ENCODE results near the gene GFRA1.

DNA sequence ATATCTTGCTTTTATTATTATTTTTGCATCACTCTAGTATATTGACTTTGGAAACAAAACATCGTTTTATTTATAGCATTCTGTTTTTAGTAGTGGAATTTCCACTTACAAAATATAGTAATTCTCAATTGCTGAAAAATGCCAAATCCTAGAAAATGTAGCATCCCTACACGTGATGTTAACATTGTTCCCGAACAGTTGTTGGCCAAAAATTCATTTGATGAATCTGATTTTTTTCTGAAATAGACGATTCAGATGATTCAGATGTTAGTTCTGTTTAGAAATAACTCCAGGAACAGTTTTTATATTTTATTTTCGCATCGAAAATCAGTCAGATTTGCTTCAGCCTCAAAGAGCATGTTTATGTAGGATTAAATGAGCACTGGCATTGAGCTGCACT lies 122.4 kb downstream of the GFRA1 start:
- TF ChIP-seq, protein P1, sequence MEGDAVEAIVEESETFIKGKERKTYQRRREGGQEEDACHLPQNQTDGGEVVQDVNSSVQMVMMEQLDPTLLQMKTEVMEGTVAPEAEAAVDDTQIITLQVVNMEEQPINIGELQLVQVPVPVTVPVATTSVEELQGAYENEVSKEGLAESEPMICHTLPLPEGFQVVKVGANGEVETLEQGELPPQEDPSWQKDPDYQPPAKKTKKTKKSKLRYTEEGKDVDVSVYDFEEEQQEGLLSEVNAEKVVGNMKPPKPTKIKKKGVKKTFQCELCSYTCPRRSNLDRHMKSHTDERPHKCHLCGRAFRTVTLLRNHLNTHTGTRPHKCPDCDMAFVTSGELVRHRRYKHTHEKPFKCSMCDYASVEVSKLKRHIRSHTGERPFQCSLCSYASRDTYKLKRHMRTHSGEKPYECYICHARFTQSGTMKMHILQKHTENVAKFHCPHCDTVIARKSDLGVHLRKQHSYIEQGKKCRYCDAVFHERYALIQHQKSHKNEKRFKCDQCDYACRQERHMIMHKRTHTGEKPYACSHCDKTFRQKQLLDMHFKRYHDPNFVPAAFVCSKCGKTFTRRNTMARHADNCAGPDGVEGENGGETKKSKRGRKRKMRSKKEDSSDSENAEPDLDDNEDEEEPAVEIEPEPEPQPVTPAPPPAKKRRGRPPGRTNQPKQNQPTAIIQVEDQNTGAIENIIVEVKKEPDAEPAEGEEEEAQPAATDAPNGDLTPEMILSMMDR (IDR thresholded peaks at IDR 0.05; ENCODE audit: extremely low read depth in 1 of 2, insufficient read depth in 1 of 2, low read depth in 1 of 2, low read length in 2 of 2): no peak
- TF ChIP-seq, protein P2, sequence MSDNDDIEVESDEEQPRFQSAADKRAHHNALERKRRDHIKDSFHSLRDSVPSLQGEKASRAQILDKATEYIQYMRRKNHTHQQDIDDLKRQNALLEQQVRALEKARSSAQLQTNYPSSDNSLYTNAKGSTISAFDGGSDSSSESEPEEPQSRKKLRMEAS (IDR thresholded peaks at IDR 0.05; ENCODE audit: insufficient read depth, insufficient read length): no peak
- no peak for TF ChIP-seq MYC (IDR thresholded peaks at IDR 0.05; ENCODE audit: low read depth, low read length)
- TF ChIP-seq EZH2 (IDR thresholded peaks at IDR 0.05; ENCODE audit: borderline replicate concordance, low read depth, low read length, severe bottlenecking): no peak
- no peak for TF ChIP-seq POLR2AphosphoS5 (IDR thresholded peaks at IDR 0.05; ENCODE audit: insufficient read depth, low read depth, low read length)
- TF ChIP-seq GATA2 (IDR thresholded peaks at IDR 0.05; ENCODE audit: insufficient read depth, insufficient read length, low read depth, low read length): no peak
- TF ChIP-seq POLR2A (IDR thresholded peaks at IDR 0.05; ENCODE audit: low read depth, low read length): no peak
- no peak for TF ChIP-seq JUN (IDR thresholded peaks at IDR 0.05; ENCODE audit: borderline replicate concordance, insufficient read depth, insufficient read length, low read depth)
- TF ChIP-seq FOS (IDR thresholded peaks at IDR 0.05; ENCODE audit: borderline replicate concordance, insufficient read depth, low read length): no peak
